Parathyroid adenoma (tissue), 2 donors: ENCODE data around the gene UBL4B.
A peak's percentile ranks its signal among the peaks of the same experiment; 100 is the strongest.

ENCODE experiments used
- H2AFZ ChIP-seq: fragments of 300-600 bp; sonication (generic); one replicate; pipeline ENCODE4 v1.7.0; 2017; ENCODE audit warnings: antibody characterized with exemption, mild to moderate bottlenecking
- H3K27ac ChIP-seq: fragments of 300-600 bp; sonication (generic); one replicate; pipeline ENCODE4 v1.7.0; 2017
- H3K27me3 ChIP-seq: fragments of 300-600 bp; sonication (generic); one replicate; pipeline ENCODE4 v1.7.0; 2017; ENCODE audit warnings: low read length; ENCODE audit not compliant: control insufficient read depth, insufficient read depth
- H3K36me3 ChIP-seq: fragments of 300-600 bp; sonication (generic); one replicate; pipeline ENCODE4 v1.7.0; 2017; ENCODE audit warnings: low read length; ENCODE audit not compliant: control insufficient read depth, insufficient read depth
- H3K4me1 ChIP-seq: fragments of 300-600 bp; sonication (generic); one replicate; pipeline ENCODE4 v1.7.0; 2017; ENCODE audit warnings: control low read depth
- H3K4me2 ChIP-seq: fragments of 300-600 bp; sonication (generic); one replicate; pipeline ENCODE4 v1.7.0; 2017; ENCODE audit warnings: low read length
- H3K4me3 ChIP-seq: fragments of 300-600 bp; sonication (generic); one replicate; pipeline ENCODE4 v1.7.0; 2017; ENCODE audit warnings: low read depth, low read length
- H3K79me2 ChIP-seq: fragments of 300-600 bp; sonication (generic); one replicate; pipeline ENCODE4 v1.7.0; 2017; ENCODE audit warnings: control low read depth
- H3K9ac ChIP-seq: fragments of 300-600 bp; sonication (generic); one replicate; pipeline ENCODE4 v1.7.0; 2017; ENCODE audit warnings: mild to moderate bottlenecking
- H3K9me3 ChIP-seq: fragments of 300-600 bp; sonication (generic); one replicate; pipeline ENCODE4 v1.7.0; 2017; ENCODE audit warnings: low read length; ENCODE audit not compliant: control insufficient read depth
- CTCF ChIP-seq: fragments of 300-600 bp; sonication (generic); IDR thresholded peaks from one replicate; pipeline ENCODE4 v1.7.0; 2017; ENCODE audit warnings: antibody characterized with exemption, mild to moderate bottlenecking
- donor health status: primary hyperparathyroidism.

The UBL4B gene

GRCh38 chr1:110086961-110087360, 25.3 kb upstream of the UBL4B start:
- no peak overlapping the region for H3K27ac ChIP-seq
- H3K9ac ChIP-seq, result no peak overlapping the region
- no peaks in the 10 kb centered on the region for H3K9me3 ChIP-seq
- no peak overlapping the region for H2AFZ ChIP-seq
- no peak for TF ChIP-seq CTCF
- no peaks in the 10 kb centered on the region for H3K36me3 ChIP-seq
- H3K79me2 ChIP-seq, result no peaks in the 10 kb centered on the region
- H3K27me3 ChIP-seq, result no peaks in the 10 kb centered on the region
- no peak overlapping the region for H3K4me3 ChIP-seq
- H3K4me2 ChIP-seq, result no peak overlapping the region
- H3K4me1 ChIP-seq, result no peaks in the 10 kb centered on the region

- Histone ChIP-seq H3K79me2 (no peaks in the 10 kb centered on the region), H2AFZ (no peak overlapping the region), H3K4me1 (no peaks in the 10 kb centered on the region), H3K9ac (no peak overlapping the region), H3K27ac (no peak overlapping the region), H3K36me3 (no peaks in the 10 kb centered on the region), H3K4me2 (no peak overlapping the region), H3K4me3 (no peak overlapping the region), H3K27me3 (no peaks in the 10 kb centered on the region), H3K9me3 (no peaks in the 10 kb centered on the region)
- peak; percentile 54 for TF ChIP-seq CTCF
These were observed 24.2 kb upstream of the UBL4B start for GRCh38 chr1:110087812-110088738.

GRCh38 chr1:110088739-110089316, 23.4 kb upstream of the UBL4B start:
- Histone ChIP-seq H3K79me2 (no peaks in the 10 kb centered on the region), H3K27ac (no peak overlapping the region), H3K4me1 (no peaks in the 10 kb centered on the region), H3K4me3 (no peak overlapping the region), H2AFZ (no peak overlapping the region), H3K9ac (no peak overlapping the region), H3K9me3 (no peaks in the 10 kb centered on the region), H3K36me3 (no peaks in the 10 kb centered on the region), H3K4me2 (no peak overlapping the region), H3K27me3 (no peaks in the 10 kb centered on the region)
- no peak for TF ChIP-seq CTCF

- H3K36me3 ChIP-seq, result no peaks in the 10 kb centered on the region
- no peaks in the 10 kb centered on the region for H3K27me3 ChIP-seq
These were observed 22.5 kb upstream of the UBL4B start for GRCh38 chr1:110089561-110090275.

More at GRCh38 chr1:110089561-110090275, 22.5 kb upstream of the UBL4B start:
- H3K9ac ChIP-seq, result no peak overlapping the region
- H3K79me2 ChIP-seq, result no peaks in the 10 kb centered on the region
- H3K27ac ChIP-seq, result no peak overlapping the region
- no peaks in the 10 kb centered on the region for H3K9me3 ChIP-seq
- no peak for TF ChIP-seq CTCF
- H3K4me1 ChIP-seq, result no peaks in the 10 kb centered on the region
- H2AFZ ChIP-seq, result no peak overlapping the region
- H3K4me2 ChIP-seq, result no peak overlapping the region
- no peak overlapping the region for H3K4me3 ChIP-seq
